CD4-positive, alpha-beta T cell treated with Interleukin-15 for 4 hours (primary cell): Measurements from ENCODE around the gene IL10RA.

Experiments
- DNase-seq: peaks from one replicate; pipeline ENCODE4 v3.0.0-alpha.2; 2020; ENCODE audit warnings: low spot score

IL10RA gene

GRCh38 chr11:118007563-118008270 is 21.5 kb downstream of the IL10RA start:
- DNase-seq = peak; percentile 74

- no peak for DNase-seq
Measured at GRCh38 chr11:118008271-118008911, 22.2 kb downstream of the IL10RA start.

GRCh38 chr11:118009864-118010737 is 23.9 kb downstream of the IL10RA start:
- DNase-seq = no peak

GRCh38 chr11:118010738-118011461 is 24.7 kb downstream of the IL10RA start:
- DNase-seq = no peak

GRCh38 chr11:118012083-118012669 is 26.0 kb downstream of the IL10RA start:
- peak; percentile 62 for DNase-seq

- no peak for DNase-seq
Measured at GRCh38 chr11:118014022-118014421, 27.8 kb downstream of the IL10RA start.

- no peak for DNase-seq
Measured at GRCh38 chr11:118015385-118015841, 29.2 kb downstream of the IL10RA start.

GRCh38 chr11:118016104-118016503 is 29.9 kb downstream of the IL10RA start:
- no peak for DNase-seq

GRCh38 chr11:118017111-118017510 is 30.9 kb downstream of the IL10RA start:
- DNase-seq = no peak

- no peak for DNase-seq
Measured at GRCh38 chr11:118017631-118018315, 31.6 kb downstream of the IL10RA start.

- no peak for DNase-seq
Measured at GRCh38 chr11:118018401-118018800, 32.2 kb downstream of the IL10RA start.

GRCh38 chr11:118021146-118021545 is 35.0 kb downstream of the IL10RA start:
- no peak for DNase-seq

GRCh38 chr11:118027694-118028093 is 41.5 kb downstream of the IL10RA start:
- DNase-seq = no peak

- no peak for DNase-seq
Measured at GRCh38 chr11:118028626-118029025, 42.4 kb downstream of the IL10RA start.

- no peak for DNase-seq
Measured at GRCh38 chr11:118033443-118033842, 47.2 kb downstream of the IL10RA start.

GRCh38 chr11:118042141-118042540 is 55.9 kb downstream of the IL10RA start:
- DNase-seq = peak; percentile 58

- peak; percentile 34 for DNase-seq
Measured at GRCh38 chr11:118042796-118043195, 56.6 kb downstream of the IL10RA start.

- DNase-seq = peak; percentile 62
Measured at GRCh38 chr11:118045191-118045590, 59.0 kb downstream of the IL10RA start.

- DNase-seq = peak; percentile 75
Measured at GRCh38 chr11:118046051-118046963, 60.1 kb downstream of the IL10RA start.
